ENCODE measurements around the gene FOXA1.
A peak's percentile ranks its signal among the peaks of the same experiment; 100 is the strongest.

FOXA1 gene

DNA sequence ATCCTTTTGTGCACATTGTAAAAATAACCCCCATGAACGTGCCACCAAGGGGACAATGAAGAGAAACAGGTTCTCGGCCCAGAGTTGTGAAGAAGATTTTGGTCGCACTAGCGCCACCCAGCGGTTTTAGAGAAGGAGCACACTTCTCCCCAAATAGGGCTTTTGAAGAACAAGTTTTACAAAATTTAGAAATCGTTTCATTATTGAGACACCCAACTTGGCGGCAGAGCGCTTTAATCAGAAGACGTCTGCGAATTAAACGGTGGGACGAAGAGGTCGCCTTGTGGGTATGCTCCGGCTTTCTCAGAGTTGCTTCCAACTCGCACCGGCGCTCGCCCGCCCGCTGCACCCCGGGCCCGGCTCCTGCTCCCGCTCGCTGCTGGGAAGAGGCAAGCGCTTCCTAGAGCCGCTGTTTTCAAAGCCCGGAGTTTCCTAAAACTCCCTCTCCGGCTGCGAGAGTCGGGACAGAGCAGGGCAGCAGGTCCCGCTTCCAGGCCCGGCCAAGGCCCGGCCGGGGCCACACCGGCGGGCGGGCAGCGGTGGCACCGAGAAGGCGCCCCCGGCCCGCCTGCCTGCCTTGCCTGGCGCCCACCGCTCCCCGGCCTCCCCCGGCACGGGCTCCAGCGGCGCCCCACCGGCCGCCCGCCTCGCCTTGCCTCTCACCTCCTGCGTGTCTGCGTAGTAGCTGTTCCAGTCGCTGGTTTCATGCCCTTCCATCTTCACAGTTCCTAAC lies 645 bp downstream of the FOXA1 start:
- peak; percentile 85 for TF ChIP-seq CTCF (IDR thresholded peaks at IDR 0.05; ENCODE audit: low read depth, low read length)
- in situ Hi-C loops (cut with HindIII; ENCODE audit: low sequenced_read_pairs), result no loop called here
- DNase-seq (ENCODE audit: low read depth, low spot score), result peak; percentile 79

GRCh38 chr14:37593511-37594237 lies 1.4 kb downstream of the FOXA1 start:
- TF ChIP-seq CTCF (IDR thresholded peaks at IDR 0.05; ENCODE audit: low read depth, low read length), result no peak
- no peak for DNase-seq (ENCODE audit: low read depth, low spot score)
- in situ Hi-C loops (cut with HindIII; ENCODE audit: low sequenced_read_pairs), result no loop called here
- H3K4me3 ChIP-seq (ENCODE audit: low read depth, low read length), result peak overlapping the region; percentile 56

More for the DNA sequence above, 645 bp downstream of the FOXA1 start:
- peak overlapping the region; percentile 56 for H3K4me3 ChIP-seq (ENCODE audit: low read depth, low read length)

DNA sequence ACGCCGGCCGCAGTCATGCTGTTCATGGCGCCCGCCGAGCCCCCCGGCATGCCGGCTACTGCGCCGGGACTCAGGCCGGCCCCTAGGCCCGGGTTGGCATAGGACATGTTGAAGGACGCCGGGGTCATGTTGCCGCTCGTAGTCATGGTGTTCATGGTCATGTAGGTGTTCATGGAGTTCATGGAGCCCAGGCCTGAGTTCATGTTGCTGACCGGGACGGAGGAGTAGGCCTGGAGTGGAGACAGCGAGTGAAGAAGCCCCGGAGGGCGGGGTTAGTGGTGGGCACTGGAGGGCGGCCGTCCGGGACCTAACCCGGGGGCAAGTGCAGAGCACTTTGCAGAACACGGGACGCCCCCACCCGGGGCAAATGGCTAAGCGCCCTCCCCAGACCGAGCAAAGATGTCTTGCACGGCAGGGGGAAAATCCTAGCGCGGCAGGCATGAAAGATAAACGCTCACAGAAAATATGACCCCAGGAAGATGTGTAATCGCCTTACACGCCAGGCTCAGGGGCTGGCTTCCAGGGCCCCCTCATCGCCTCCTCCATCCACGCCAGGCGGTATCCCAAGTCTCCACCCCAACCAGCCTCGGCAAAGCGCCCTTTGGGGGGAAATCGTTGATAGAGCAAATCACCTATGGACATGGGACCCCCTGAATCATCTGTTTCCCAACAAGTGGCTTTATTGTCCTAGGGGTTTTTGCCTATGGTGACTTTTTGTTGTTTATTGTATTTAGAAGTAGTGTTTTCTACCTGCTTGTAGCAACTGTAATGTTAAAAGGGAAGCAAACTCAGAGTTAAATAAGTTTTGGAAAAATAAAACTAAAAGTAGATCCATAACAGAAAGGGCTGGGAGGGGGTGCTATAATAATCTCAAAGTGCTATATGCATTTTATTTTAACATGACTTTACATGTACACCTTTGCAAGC lies 2.3 kb downstream of the FOXA1 start:
- H3K4me3 ChIP-seq (ENCODE audit: low read depth, low read length), result peak overlapping the region; percentile 56
- no peak for TF ChIP-seq CTCF (IDR thresholded peaks at IDR 0.05; ENCODE audit: low read depth, low read length)
- DNase-seq (ENCODE audit: low read depth, low spot score), result no peak
- in situ Hi-C loops (cut with HindIII; ENCODE audit: low sequenced_read_pairs), result no loop called here

- no peak for TF ChIP-seq CTCF (IDR thresholded peaks at IDR 0.05; ENCODE audit: low read depth, low read length)
- in situ Hi-C loops (cut with HindIII; ENCODE audit: low sequenced_read_pairs), result no loop called here
- no peak overlapping the region for H3K4me3 ChIP-seq (ENCODE audit: low read depth, low read length)
- no peak for DNase-seq (ENCODE audit: low read depth, low spot score)
Observed at GRCh38 chr14:37591941-37592481, 3.0 kb downstream of the FOXA1 start.

DNA sequence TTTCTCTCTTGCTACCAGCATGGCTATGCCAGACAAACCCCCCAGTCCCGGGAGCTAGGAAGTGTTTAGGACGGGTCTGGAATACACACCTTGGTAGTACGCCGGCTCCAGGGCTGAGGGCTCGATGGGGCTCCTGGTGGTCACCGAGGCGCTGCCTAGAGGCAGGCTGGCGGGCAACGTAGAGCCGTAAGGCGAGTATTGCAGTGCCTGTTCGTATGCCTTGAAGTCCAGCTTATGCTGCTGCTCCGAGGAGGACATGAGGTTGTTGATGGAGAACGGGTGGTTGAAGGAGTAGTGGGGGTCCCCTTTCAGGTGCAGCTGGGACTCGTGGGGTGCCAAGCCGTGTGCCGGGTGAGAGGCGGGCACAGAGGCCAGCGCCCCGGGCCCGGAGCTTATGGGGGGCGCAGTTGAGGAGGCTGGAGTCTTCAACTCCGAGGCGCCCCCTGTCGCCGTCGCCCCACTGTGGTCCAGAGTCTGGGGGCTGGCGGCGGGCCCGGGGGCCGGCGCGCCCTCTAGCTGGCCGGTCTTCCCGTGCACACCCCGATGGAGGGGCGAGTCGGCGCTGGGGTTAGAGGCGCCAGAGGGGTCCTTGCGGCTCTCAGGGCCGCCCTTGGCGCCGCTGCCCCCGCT lies 3.6 kb downstream of the FOXA1 start:
- H3K4me3 ChIP-seq (ENCODE audit: low read depth, low read length), result peak overlapping the region; percentile 23
- in situ Hi-C loops (cut with HindIII; ENCODE audit: low sequenced_read_pairs), result no loop called here
- no peak for DNase-seq (ENCODE audit: low read depth, low spot score)
- peak; percentile 35 for TF ChIP-seq CTCF (IDR thresholded peaks at IDR 0.05; ENCODE audit: low read depth, low read length)

Measured in astrocyte of the spinal cord (primary cell).